Sigmoid colon (tissue), 7 donors: ENCODE results near the gene CYTH1. TPM values are rescaled to one million over a fixed set of nuclear protein-coding genes. Genes with fewer than 3 reads are reported as not detected.

Experiments
- DNase-seq: peaks from one replicate; pipeline ENCODE4 v3.0.0-alpha.2; 2019
- H3K27ac ChIP-seq, 4 donors: fragments of 200-600 bp; sonication (generic); one replicate each; pipeline ENCODE4 v1.5.1; 2016 to 2019; ENCODE audit warnings: mild to moderate bottlenecking in 1 of 4
- H3K27me3 ChIP-seq, 3 donors: fragments of 200-600 bp; sonication (generic); one replicate each; pipeline ENCODE4 v1.5.1; 2019; ENCODE audit warnings: mild to moderate bottlenecking in 1 of 3
- H3K36me3 ChIP-seq, 4 donors: fragments of 200-600 bp; sonication (generic); one replicate each; pipeline ENCODE4 v1.5.1; 2016 to 2019
- H3K4me1 ChIP-seq, 4 donors: fragments of 200-600 bp; sonication (generic); one replicate each; pipeline ENCODE4 v1.5.1; 2017 to 2019
- H3K4me3 ChIP-seq, 4 donors: fragments of 200-600 bp; sonication (generic); one replicate each; pipeline ENCODE4 v1.5.1; 2017 to 2019; ENCODE audit warnings: mild to moderate bottlenecking in 2 of 4, moderate library complexity in 1 of 4
- H3K9me3 ChIP-seq, 4 donors: fragments of 200-600 bp in 3 of 4; sonication (generic) in 3 of 4; one replicate each; pipeline versions ENCODE4 v1.5.1 to v1.6.1; 2013 to 2019
- CTCF ChIP-seq, 4 experiments: fragments of 450-650 bp in 3 of 4; fragments of 200-600 bp in 1 of 4; IDR thresholded peaks; one replicate each; pipeline ENCODE4 v1.5.1; 2016 to 2019; ENCODE audit warnings: antibody characterized with exemption in 4 of 4, mild to moderate bottlenecking in 3 of 4, moderate library complexity in 2 of 4
- EP300 ChIP-seq, 4 donors: sonication (generic); formaldehyde crosslinking; IDR thresholded peaks; one replicate each; pipeline ENCODE4 v1.6.1; 2017; ENCODE audit warnings: antibody characterized with exemption in 4 of 4
- POLR2A ChIP-seq, 2 donors: fragments of 450-650 bp; IDR thresholded peaks; one replicate each; pipeline ENCODE4 v1.6.1; 2016; ENCODE audit warnings: antibody characterized with exemption in 2 of 2, mild to moderate bottlenecking in 2 of 2, moderate library complexity in 2 of 2
- POLR2AphosphoS5 ChIP-seq, 4 donors: sonication (generic); formaldehyde crosslinking; IDR thresholded peaks; one replicate each; pipeline ENCODE4 v1.6.1; 2017; ENCODE audit warnings: antibody characterized with exemption in 4 of 4
- WGBS, 2 donors: extraction: QIAGEN DNeasy Blood & Tissue Kit; methylation state at CpG; one replicate each; pipeline ENCODE4 v1.1.7; 2013; 5-methylcytosine and 5-hydroxymethylcytosine counted together
- intact Hi-C: fragments of 100-400 bp; cut with DNase I; formaldehyde crosslinking; loops from one replicate; pipeline ENCODE4 v1.15.1; 2023
- polyA plus RNA-seq, 3 donors: library from polyadenylated mRNA; stranded (reverse); fragments of 200-250 nt; gene quantifications; one replicate each; pipeline ENCODE4 v1.2.3, GENCODE V29; 2013
- total RNA-seq, 4 donors: library from RNA; depleted of rRNA; stranded (reverse); fragments of >200 nt; gene quantifications; one replicate each; pipeline ENCODE4 v1.1.0, GENCODE V29; 2016
- donor health status: healthy with polysubstance abuse.
- donor health status: Bipolar disorder and iron deficiency.
- donor health status: healthy.

CYTH1 gene
- total and polyA plus RNA-seq, 7 donors = 26.7 to 83.8 (median 38.5) TPM

DNA sequence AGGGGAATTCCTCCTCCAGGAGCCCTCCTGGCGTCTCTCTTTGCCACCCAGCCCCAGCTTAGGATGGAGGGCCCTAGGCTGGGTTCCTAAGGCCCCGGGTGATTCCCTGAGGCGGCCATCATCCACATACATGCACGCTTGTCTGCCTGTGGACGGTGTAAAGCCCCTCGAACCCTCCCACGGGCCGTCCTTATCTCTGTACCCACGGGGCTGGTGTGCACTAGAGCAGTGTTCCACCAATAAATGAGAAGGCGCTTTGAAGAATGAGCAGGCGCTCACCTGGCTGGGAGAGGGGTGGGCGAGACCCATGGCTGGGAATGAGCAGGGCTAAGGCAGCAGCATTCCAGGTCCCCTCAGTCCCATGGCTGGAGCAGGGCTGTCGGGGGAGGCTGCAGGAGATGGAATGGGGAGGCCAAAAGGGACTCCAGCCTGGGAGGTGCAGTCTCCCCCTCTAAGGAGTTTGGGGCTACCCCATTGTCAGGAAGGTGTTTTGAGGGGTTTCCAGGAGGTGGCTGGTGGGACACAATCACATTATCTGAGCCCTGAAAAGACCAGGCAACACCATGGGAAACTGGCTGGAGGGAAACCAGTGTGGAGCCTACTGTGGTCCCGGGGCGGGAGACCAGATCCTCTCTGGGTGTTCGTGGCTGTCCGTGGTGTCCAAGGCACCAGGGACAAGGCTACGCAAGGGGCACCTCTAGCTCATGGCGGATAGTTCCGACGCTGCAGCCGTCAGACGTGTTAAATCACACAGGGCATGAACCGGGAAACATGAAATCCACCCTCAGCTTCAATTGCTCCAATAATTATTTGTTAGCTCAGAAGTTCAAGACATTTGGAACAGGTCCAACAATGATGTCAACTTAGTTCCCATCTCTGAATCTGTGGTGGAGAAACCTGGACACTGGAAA is 117.3 kb downstream of the CYTH1 start:
- Histone ChIP-seq H3K4me1 (peaks cover 0 to 8% (median 0%) of the 10 kb centered on the region in 4 donors), H3K36me3 (no peaks in the 10 kb centered on the region), H3K9me3 (no peaks in the 10 kb centered on the region), H3K27me3 (no peaks in the 10 kb centered on the region), H3K4me3 (no peak overlapping the region), H3K27ac (no peak overlapping the region)
- TF ChIP-seq EP300 (IDR thresholded peaks at IDR 0.05) (no peak), POLR2AphosphoS5 (IDR thresholded peaks at IDR 0.05) (no peak), CTCF (IDR thresholded peaks at IDR 0.05) (no peak), POLR2A (IDR thresholded peaks at IDR 0.05) (no peak)
- WGBS, 2 donors = 75 to 83% methylated on average over 24 of the region's 24 CpGs
- DNase-seq = no peak
- intact Hi-C loops = no loop called here

DNA sequence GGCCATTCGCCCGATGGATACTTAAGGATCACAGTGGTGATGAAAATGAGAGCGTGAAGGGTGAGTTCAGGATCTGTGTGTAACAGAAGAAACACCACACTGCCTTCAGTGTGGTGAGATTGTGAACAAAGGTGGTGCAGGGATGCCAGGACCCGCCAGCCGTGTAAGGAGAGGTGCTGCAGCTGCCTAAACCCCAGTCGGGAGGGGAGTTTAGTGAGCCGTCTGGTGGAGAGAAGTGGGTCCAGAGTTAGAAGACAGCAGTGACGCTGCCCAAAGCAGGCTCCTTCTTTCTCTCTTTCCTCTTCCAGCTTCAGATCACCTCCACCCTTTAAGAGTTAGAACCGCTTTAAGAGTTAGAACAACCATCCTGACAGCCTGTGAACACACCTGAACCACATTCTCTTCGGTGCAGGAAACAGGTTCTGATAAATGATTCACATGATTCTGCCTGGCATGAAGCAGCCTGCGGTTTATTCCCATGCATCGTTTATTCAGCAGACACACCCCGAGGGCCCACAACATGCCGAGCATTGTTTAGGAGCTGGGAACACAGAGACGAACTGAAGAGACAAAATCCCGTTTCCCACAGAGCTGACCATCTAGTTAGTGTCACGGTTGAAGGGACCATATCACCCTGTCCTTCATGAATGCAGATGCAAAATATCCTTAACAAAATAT is 120.8 kb downstream of the CYTH1 start:
- no peaks in the 10 kb centered on the region for H3K9me3 ChIP-seq
- WGBS, 2 donors = 31 to 73% methylated on average over 17 of the region's 17 CpGs
- TF ChIP-seq CTCF (IDR thresholded peaks at IDR 0.05) (no peak), POLR2AphosphoS5 (IDR thresholded peaks at IDR 0.05) (no peak), EP300 (IDR thresholded peaks at IDR 0.05) (no peak), POLR2A (IDR thresholded peaks at IDR 0.05) (no peak)
- peaks cover 0 to 4% (median 0%) of the 10 kb centered on the region in 4 donors for H3K4me1 ChIP-seq
- no peak overlapping the region for H3K4me3 ChIP-seq
- H3K27ac ChIP-seq = no peak overlapping the region
- peak; percentile 9 for DNase-seq
- H3K27me3 ChIP-seq = no peaks in the 10 kb centered on the region
- H3K36me3 ChIP-seq = no peaks in the 10 kb centered on the region
- intact Hi-C loops = no loop called here

- peak; percentile 26 for DNase-seq
These were observed 122.5 kb downstream of the CYTH1 start for GRCh38 chr17:78659546-78659945.

DNA sequence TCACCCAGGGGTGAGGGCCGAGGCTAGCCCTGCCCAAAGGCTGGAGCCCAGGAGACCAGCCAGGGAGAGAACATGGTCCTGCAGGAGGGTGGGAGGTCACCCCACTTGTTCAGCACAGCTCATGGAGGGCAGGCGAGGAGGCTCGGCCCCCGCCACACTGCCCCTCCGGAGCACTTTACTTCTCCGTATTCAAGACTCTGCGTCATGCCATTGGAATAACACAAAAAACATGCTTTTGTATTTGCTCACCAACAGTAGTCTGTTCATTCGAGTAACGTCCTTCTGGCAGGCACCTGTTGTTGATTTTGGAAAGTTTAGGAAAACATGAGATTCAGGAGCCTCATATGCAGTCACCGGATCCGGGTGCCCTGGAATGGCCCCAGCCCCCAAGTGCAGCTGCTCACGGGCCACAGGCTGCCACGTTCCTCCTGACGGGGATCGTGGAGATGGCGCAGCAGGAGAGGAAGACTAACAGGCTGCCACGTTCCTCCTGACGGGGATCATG is 123.7 kb downstream of the CYTH1 start:
- Histone ChIP-seq H3K27ac (no peak overlapping the region), H3K27me3 (no peaks in the 10 kb centered on the region), H3K4me3 (no peak overlapping the region), H3K4me1 (no peaks in the 10 kb centered on the region), H3K9me3 (no peaks in the 10 kb centered on the region), H3K36me3 (no peaks in the 10 kb centered on the region)
- DNase-seq = peak; percentile 45
- TF ChIP-seq CTCF (IDR thresholded peaks at IDR 0.05) = no peak
- no peak for TF ChIP-seq EP300 (IDR thresholded peaks at IDR 0.05)
- TF ChIP-seq POLR2A (IDR thresholded peaks at IDR 0.05) = no peak
- no peak for TF ChIP-seq POLR2AphosphoS5 (IDR thresholded peaks at IDR 0.05)
- intact Hi-C loops = no loop called here
- WGBS, 2 donors = 92 to 94% methylated on average over 18 of the region's 18 CpGs

More at GRCh38 chr17:78659546-78659945, 122.5 kb downstream of the CYTH1 start:
- H3K4me3 ChIP-seq = no peak overlapping the region
- TF ChIP-seq EP300 (IDR thresholded peaks at IDR 0.05) = no peak
- TF ChIP-seq POLR2A (IDR thresholded peaks at IDR 0.05) = no peak
- TF ChIP-seq POLR2AphosphoS5 (IDR thresholded peaks at IDR 0.05) = no peak
- no peak for TF ChIP-seq CTCF (IDR thresholded peaks at IDR 0.05)
- no peak overlapping the region for H3K27ac ChIP-seq
- H3K4me1 ChIP-seq = no peaks in the 10 kb centered on the region
- no peaks in the 10 kb centered on the region for H3K27me3 ChIP-seq
- 95 to 96% methylated on average over 12 of the region's 12 CpGs for WGBS, 2 donors
- H3K36me3 ChIP-seq = no peaks in the 10 kb centered on the region
- intact Hi-C loops = no loop called here
- H3K9me3 ChIP-seq = no peaks in the 10 kb centered on the region
